ENCODE measurements around the gene VPS26B. TPM values are rescaled to one million over a fixed set of nuclear protein-coding genes. Genes with fewer than 3 reads are reported as not detected.

Gene VPS26B
- total and polyA plus RNA-seq, 8 donors = 11.7 to 90.4 (median 23.2) TPM

DNA sequence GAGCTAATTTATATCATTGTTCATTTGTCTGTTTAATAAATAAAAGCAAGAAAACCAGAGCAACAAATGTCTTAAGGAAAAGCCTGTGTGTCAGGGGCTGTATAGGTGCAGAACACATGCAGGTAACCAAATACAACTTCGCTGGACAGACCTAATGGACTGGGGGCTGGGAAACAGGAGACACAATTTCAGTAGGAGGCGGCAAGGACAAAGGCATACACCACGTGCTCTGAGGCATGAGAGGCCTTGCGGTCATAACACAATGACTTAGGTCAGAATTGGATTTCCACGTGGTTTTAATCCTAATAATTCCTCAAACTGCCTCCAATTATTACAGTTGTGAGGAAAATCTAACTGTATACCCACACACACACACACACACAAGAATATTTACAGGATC lies 43.0 kb downstream of the VPS26B start:
- peaks cover 0 to 29% (median 5%) of the 10 kb centered on the region in 3 donors for H3K27me3 ChIP-seq
- WGBS, 5 donors = 77 to 85% (median 81%) methylated on average over 5 of the region's 5 CpGs
- no peak for DNase-seq
- H3K9me3 ChIP-seq = no peaks in the 10 kb centered on the region
- peaks cover 0 to 10% (median 4%) of the 10 kb centered on the region in 4 donors for H3K4me1 ChIP-seq
- H3K4me3 ChIP-seq = no peak overlapping the region
- TF ChIP-seq POLR2A (IDR thresholded peaks at IDR 0.05) (no peak), POLR2AphosphoS5 (IDR thresholded peaks at IDR 0.05) (no peak), EP300 (IDR thresholded peaks at IDR 0.05) (no peak)
- TF ChIP-seq, protein P1, sequence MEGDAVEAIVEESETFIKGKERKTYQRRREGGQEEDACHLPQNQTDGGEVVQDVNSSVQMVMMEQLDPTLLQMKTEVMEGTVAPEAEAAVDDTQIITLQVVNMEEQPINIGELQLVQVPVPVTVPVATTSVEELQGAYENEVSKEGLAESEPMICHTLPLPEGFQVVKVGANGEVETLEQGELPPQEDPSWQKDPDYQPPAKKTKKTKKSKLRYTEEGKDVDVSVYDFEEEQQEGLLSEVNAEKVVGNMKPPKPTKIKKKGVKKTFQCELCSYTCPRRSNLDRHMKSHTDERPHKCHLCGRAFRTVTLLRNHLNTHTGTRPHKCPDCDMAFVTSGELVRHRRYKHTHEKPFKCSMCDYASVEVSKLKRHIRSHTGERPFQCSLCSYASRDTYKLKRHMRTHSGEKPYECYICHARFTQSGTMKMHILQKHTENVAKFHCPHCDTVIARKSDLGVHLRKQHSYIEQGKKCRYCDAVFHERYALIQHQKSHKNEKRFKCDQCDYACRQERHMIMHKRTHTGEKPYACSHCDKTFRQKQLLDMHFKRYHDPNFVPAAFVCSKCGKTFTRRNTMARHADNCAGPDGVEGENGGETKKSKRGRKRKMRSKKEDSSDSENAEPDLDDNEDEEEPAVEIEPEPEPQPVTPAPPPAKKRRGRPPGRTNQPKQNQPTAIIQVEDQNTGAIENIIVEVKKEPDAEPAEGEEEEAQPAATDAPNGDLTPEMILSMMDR (IDR thresholded peaks at IDR 0.05) = no peak
- intact Hi-C loops (cut with DNase I; ENCODE audit: low total_unique reads) = no loop called here
- H3K36me3 ChIP-seq = peaks cover 9 to 30% (median 28%) of the 10 kb centered on the region in 4 donors
- H3K27ac ChIP-seq = no peak overlapping the region

DNA sequence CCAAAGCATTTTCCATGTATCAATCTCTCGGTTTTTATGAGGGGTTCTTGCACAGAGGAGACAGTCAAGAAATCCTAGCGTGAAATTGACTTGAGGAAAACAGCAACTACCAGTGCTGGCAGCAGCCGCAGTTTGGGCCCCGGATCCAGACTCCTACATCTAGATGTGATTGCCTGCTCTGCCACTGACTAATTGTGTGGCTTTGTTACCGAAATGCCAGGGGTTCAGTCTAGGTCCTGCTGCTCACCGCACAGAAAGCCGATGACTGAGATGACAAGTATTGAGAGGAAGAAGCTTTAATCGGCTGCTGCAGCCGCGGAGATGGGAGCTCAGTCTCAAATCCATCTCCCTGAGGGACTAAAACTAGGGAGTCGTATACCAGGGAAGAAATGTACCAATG lies 43.5 kb downstream of the VPS26B start:
- H3K27me3 ChIP-seq = peaks cover 0 to 34% (median 10%) of the 10 kb centered on the region in 3 donors
- intact Hi-C loops (cut with DNase I; ENCODE audit: low total_unique reads) = no loop called here
- TF ChIP-seq, protein P1 (IDR thresholded peaks at IDR 0.05) = no peak
- H3K27ac ChIP-seq = no peak overlapping the region
- 86 to 91% (median 89%) methylated on average over 11 of the region's 11 CpGs for WGBS, 5 donors
- no peaks in the 10 kb centered on the region for H3K9me3 ChIP-seq
- H3K36me3 ChIP-seq = peaks cover 4 to 25% (median 23%) of the 10 kb centered on the region in 4 donors
- no peak overlapping the region for H3K4me3 ChIP-seq
- peaks cover 0 to 10% (median 4%) of the 10 kb centered on the region in 4 donors for H3K4me1 ChIP-seq
- DNase-seq = no peak

DNA sequence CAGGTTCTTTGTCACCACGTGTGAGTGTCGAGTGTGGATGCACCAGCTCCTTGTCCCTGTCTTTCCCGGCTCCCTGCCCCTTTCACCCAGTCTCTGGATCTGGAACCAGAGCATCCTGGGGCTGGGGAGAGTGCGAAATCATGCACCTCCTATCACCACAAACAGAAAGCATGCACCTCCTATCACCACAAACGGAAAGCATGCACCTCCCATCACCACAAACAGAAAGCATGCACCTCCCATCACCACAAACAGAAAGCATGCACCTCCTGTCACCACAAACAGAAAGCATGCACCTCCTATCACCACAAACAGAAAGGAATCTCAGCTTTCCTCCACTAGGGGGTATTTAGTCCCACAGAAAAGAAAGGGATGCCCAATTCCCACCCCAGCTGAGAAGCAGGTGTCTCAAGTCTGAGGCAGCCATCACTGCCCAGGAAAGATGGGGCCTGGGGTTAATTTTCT lies 45.8 kb downstream of the VPS26B start:
- Histone ChIP-seq H3K27ac (no peak overlapping the region), H3K27me3 (peaks cover 0 to 57% (median 30%) of the 10 kb centered on the region in 3 donors), H3K4me1 (peaks cover 0 to 10% (median 4%) of the 10 kb centered on the region in 4 donors), H3K36me3 (peaks cover 0 to 2% (median under 1%) of the 10 kb centered on the region in 4 donors), H3K4me3 (no peak overlapping the region), H3K9me3 (no peaks in the 10 kb centered on the region)
- TF ChIP-seq EP300 (IDR thresholded peaks at IDR 0.05) (no peak), POLR2AphosphoS5 (IDR thresholded peaks at IDR 0.05) (no peak), POLR2A (IDR thresholded peaks at IDR 0.05) (no peak)
- TF ChIP-seq, protein P1 (IDR thresholded peaks at IDR 0.05) = no peak
- intact Hi-C loops (cut with DNase I; ENCODE audit: low total_unique reads) = no loop called here
- DNase-seq = no peak
- WGBS, 5 donors = 29 to 44% (median 38%) methylated on average over 5 of the region's 5 CpGs

DNA sequence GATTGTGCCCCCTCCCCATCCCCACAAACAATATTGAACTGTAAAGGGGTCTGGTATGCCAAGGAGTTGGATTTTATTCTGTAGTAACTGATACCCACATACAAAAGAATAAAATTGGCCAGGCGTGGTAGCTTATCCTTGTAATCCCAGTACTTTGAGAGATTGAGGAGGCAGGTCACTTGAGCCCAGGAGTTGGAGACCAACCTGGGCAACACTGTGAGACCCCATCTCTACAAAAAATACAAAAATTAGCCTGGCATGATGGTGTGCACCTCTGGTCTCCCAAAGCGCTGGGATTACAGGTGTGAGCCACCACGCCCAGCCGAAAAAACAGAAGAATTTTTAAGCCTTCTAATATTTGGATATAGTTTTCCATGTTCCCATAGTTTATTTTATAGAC lies 47.5 kb downstream of the VPS26B start:
- TF ChIP-seq, protein P1 (IDR thresholded peaks at IDR 0.05) = no peak
- TF ChIP-seq POLR2A (IDR thresholded peaks at IDR 0.05) = no peak
- TF ChIP-seq EP300 (IDR thresholded peaks at IDR 0.05) = no peak
- no peak for TF ChIP-seq POLR2AphosphoS5 (IDR thresholded peaks at IDR 0.05)
- no peak for DNase-seq
- H3K4me3 ChIP-seq = no peak overlapping the region
- 88 to 97% (median 90%) methylated on average over 4 of the region's 4 CpGs for WGBS, 5 donors
- H3K27ac ChIP-seq = no peak overlapping the region
- no peaks in the 10 kb centered on the region for H3K36me3 ChIP-seq
- intact Hi-C loops (cut with DNase I; ENCODE audit: low total_unique reads) = no loop called here
- no peaks in the 10 kb centered on the region for H3K9me3 ChIP-seq
- peaks cover 12 to 74% (median 47%) of the 10 kb centered on the region in 3 donors for H3K27me3 ChIP-seq
- peaks cover 15 to 20% (median 18%) of the 10 kb centered on the region in 4 donors for H3K4me1 ChIP-seq

All from stomach (tissue), 9 donors.